HG02973 (cell line): Measurements from ENCODE around the gene PITPNM1.
"Not testable (repeated sequence)": the region's sequence is repeated elsewhere in the genome, so short reads cannot be mapped to it uniquely, and the experiment has no call there.

ENCODE experiments used
- ATAC-seq: cut with Tn5 transposase; IDR thresholded peaks from one replicate; pipeline ENCODE4 v1.9.1; 2021; ENCODE audit warnings: moderate library complexity; ENCODE audit not compliant: unreplicated experiment

The PITPNM1 gene

DNA sequence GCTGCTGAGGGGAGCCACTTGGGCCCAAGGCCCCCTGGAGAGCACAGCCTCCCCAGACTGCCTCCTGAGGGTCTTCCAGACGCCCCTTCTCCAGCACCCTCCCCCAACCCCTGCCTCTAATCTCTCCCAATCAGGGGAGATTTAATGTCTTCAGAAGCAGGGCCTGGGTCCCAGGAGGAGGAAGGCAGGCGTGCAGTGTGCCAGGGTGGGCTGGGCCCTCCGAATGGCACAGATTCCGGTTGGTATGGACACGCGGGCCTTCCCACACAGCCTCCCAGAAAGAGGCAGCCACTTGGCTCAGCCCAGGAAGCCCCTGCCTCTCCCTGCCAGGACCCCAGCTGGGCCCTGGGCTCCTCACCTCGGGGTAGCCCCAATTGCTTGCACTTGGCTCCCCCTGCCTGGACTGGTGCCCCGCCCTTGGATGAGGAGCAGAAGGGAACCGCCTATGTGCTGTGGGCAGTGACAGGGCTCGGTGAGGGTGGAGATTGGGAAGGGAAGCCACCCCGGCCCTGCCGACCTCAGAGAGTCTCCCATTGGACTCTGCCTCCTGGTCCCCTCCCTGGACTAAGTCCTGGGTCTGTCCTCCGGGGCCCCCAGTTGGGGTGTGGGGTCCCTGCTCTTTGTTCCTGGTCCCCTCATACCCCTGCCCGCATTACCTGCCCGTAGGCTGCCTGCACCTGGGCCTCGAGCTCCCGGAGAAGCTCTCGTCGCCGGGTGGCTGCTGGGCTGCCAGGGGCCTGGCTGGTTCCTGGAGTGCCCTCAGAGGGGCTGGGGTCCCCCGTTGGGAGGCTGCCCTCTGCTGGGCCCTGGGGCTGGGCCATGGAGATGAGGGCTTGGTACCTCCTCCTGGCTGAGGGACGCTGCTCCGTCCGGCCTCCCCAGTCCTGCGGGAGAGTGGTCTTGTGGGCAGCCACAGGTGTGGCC lies 18.7 kb upstream of the PITPNM1 start:
- ATAC-seq: no peak

- ATAC-seq: no peak
Observed at GRCh38 chr11:67522844-67523555, 17.8 kb upstream of the PITPNM1 start, which contains the start of gene CABP2. Gene CABP2 (minus strand): TSS chr11:67523446. CDS start chr11:67523326, 120 bp downstream.

GRCh38 chr11:67522338-67522737 lies 17.2 kb upstream of the PITPNM1 start:
- no peak for ATAC-seq

- no peak for ATAC-seq
Observed at GRCh38 chr11:67521924-67522323, 16.8 kb upstream of the PITPNM1 start.

DNA sequence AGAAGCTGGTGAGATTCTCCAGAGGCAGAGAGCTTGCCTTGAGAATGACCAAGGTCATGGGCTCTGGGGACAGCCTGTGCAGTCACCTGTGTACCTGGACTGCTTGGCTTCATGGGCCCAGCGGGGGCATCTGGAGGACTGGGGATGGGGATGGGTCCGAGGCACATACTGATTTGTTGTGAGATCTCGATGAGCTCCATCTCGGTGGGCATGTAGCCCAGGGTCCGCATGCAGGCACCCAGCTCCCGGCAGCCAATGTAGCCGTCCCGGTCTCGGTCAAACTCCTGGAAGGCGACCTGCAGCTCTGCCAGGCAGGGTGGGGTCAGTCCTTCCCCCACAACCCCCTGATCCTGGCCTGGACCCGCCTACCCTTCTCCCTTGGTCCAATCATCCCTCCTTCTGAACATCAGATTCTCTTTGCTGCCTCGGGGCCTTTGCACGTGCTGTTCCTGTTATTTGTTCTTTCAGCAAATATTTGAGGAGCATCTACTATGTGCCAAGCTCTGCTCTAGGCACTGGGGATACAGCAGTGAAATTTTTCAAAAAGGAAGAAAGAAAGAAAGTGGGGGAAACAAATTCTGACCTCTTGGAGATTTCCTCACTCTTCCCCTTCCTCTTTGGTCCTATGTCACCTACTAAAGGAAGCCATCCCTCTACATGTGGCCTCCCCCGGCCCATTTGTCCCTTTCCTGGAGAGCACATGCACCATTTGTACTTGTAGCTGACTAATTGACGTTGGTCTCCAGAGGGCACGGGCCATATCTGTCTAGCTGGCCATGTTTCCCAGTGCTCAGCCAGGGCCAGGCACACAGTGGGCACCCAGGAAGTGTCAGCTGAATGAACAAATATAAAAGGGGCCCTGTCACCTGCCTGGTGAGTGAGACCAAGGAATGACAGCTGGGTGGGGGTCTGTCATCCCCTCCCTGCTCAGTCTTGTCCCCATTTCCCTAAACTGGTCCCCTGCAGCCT lies 16.0 kb upstream of the PITPNM1 start:
- ATAC-seq: no peak

DNA sequence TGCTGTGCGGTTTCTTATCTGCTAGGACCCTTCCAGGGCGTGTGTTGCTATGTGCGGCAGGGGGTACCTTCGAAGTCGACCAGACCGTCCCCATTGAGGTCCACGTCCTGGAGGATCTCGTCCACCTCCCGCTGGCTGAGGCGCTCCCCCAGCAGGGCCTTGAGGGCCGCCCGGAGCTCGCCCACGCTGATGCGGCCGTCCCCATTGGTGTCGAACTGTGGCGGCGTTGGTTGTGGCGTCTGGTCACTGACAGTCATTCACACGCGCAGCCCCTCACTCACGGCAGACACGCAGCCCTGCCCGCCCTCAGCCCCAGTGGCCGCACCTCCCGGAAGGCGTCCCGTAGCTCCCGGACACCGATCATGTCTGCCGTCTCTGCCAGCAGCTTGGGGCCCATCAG lies 14.6 kb upstream of the PITPNM1 start:
- ATAC-seq: no peak

DNA sequence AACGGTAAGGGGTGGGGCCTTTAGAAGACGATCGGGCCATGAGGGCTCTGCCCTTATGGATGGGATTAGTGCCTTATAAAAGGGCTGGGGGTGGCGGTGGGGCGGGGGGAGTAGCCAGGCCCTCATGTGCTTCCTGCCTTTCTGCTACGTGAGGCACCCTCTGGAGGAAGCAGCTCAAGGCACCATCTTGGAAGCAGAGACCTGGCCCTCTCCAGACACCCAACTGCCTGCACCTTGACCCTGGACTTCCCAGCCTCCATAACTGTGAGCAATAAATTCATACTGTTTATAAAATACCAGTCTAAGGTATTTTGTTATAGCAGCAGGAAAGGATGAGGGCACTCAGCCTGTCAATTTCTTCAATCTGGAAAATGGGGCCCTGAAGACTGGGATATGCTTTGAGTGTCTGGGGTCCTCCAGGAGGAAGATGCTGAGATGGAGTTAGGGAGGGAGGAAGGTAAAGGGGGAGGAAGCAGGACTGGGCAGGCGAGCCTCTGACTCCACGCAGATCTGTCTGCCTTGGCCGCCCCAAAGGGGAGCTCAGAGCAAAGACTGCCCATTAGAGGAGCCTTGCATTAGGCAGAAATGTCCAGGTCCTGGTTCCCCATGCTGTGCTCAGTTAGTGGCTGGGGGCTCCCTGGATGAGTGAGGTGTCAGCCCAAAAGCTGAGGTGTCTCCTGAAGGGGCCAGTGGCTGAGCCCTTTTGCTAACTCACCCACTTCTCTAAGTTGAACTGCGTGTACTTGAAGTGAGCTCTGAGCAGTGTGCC lies 12.8 kb upstream of the PITPNM1 start:
- ATAC-seq: no peak

GRCh38 chr11:67516806-67517205 lies 11.6 kb upstream of the PITPNM1 start:
- no peak for ATAC-seq

- ATAC-seq: no peak
Observed at GRCh38 chr11:67514116-67514515, 9.0 kb upstream of the PITPNM1 start.

DNA sequence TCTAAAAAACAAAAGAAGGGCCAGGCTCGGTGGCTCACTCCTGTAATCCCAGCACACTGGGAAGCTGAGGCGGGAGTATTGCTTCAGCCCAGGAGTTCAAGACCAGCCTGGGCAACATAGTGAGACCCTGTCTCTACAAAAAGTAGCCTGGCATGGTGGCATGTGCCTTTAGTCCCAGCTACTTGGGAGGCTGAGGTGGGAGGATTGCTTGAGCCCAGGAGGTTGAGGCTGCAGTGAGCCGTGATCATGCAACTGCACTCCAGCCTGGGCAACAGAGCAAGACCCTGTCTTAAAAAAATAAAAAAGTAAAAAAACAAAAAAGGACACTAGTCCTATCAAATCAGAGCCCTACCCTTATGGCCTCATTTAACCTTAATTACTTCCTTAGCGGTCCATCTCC lies 6.4 kb upstream of the PITPNM1 start:
- ATAC-seq: not testable (repeated sequence)

GRCh38 chr11:67510023-67510345 lies 4.8 kb upstream of the PITPNM1 start:
- no peak for ATAC-seq

GRCh38 chr11:67508486-67509121 lies 3.4 kb upstream of the PITPNM1 start:
- peak; percentile 27 for ATAC-seq

GRCh38 chr11:67507864-67508485 lies 2.8 kb upstream of the PITPNM1 start, which contains the start of gene CDK2AP2:
Gene CDK2AP2 (minus strand): TSS chr11:67508162. CDS start chr11:67508082, 80 bp downstream.
- peak; percentile 64 for ATAC-seq

- ATAC-seq: no peak
Observed at GRCh38 chr11:67507242-67507863, 2.2 kb upstream of the PITPNM1 start.

GRCh38 chr11:67506426-67507051 lies 1.4 kb upstream of the PITPNM1 start:
- no peak for ATAC-seq

- no peak for ATAC-seq
Observed at GRCh38 chr11:67505605-67506396, 638 bp upstream of the PITPNM1 start.
